A204.1 (cell line): ENCODE results near the gene XBP1.
"Not testable (repeated sequence)": the region's sequence is repeated elsewhere in the genome, so short reads cannot be mapped to it uniquely, and the experiment has no call there.

Source experiments
- FAIRE-seq: peaks from 2 replicates; lab custom pipeline; 2012; peaks lifted over from hg19 to GRCh38; lab: Jason Lieb, UNC

XBP1 gene

DNA sequence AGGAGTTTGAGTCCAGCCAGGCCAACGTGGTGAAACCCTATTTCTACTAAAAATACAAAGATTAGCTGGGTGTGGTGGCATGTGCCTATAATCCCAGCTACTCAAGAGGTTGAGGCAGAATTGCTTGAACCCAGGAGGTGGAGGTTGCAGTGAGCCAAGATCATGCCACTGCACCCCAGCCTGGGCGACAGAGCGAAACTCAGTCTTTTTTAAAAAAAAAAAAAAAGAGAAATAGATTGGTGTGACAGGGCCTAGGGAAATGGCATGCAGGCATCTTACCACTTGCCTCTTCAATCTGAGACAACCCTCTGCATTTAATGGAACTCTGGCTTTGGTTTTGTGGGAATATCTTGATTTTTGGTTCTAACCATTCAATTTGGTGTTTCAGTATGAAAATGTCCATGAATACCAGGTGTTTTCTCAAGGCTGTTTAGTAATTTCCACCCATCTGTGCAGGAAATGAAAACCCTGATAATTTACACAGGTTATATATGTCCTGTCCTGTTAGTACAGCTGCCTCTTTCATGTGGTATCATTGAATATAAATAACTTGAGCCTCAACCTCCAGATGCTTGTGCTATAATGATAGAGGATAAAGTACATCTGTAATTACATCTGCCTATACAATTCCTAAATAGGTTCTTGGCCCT, 8.4 kb downstream of the XBP1 start:
- no peak for FAIRE-seq

DNA sequence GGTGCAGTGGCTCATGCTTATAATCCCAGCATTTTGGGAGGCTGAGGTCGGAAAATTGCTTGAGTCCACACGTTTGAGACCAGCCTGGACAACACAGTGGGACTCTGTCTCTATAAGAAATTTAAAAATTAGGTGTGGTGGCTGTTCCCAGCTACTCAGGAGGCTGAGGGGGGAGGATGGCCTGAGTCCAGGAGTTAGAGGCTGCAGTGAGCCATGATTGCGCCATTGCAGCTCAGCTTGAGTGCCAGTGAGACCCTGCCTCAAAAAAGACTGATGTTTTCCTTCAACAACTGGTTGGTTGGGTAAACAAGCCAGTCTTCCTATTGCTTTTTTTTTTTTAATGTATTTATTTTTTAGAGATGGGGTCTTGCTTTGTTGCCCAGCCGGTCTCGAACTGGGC, 9.2 kb downstream of the XBP1 start:
- FAIRE-seq, result no peak

DNA sequence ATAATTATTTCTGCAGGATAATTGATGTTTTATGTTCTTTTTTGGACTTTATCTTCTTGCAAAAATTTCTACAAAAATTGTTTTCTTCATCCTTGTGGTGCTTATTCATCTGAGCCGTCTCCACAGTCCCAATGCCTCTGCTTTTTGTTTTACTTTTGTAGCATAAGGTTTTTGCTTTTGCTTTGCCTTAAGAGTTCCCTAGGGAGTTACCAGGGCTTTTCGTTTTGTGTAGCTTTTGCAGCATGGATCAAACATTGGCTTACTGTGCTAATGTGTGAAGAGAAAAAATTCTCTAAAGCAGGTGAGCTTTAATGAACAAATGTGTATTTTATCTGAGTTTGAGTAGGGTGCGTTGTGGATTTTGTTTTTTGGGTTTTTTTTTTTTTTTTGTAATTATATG, 11.8 kb downstream of the XBP1 start:
- no peak for FAIRE-seq

DNA sequence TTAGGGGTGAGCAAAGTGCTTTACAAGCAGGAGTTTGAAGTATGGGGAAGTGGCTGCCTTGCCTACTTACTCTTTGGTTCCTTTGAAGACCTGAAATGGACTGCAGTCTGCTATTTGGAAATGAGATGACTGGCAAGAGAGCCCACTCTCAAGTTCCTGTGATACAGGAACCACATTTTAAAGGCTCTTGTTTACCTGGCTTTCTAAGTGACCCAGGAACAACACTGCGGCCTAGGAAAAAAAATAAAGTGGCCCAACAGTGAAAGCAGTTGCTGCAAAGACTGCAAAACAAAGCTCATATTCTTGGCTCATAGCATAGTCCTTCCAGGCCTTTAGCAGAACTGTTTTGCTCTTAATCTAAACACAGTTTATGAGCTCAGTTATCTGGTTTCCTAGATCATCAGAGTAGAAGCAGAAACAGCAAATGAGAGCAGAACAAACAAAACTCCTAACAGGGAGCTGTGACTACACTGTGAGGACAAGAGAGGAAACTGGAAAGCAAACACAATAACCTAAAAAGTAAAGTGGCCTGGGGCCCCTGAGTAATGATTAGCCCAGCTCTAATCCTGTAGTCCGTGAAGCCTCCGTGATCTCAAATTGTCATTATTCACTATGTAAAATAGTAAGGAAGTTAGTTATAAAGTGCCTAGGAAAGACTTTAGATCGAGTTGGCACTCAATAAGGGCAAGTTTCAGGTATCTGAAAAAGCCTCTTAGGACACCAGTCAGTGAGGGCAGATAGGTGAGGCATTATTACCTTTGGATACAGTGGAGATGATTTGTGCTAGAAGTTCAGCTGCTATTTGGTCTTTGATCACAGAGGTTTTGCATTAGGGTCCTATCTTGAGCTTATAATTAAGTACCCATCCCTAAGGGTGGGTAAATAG, 16.3 kb downstream of the XBP1 start:
- FAIRE-seq, result no peak

DNA sequence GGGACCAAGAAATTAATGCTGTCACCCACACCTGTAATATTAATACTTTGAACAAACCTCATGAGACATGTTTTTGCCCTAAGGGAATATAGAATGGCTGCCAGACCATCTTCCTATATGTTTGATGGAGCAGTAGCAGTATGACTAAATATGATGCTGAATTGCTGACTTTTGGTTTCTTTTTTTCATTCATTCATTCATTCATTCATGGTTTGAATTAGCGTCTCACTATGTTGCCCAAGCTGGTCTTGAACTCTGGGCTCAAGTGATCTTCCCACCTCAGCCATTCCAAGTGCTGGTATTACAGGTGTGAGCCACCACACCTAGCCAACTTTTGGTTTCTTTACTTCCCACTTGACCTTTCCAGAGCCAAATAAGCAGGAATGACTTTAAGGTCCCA, 20.1 kb downstream of the XBP1 start:
- FAIRE-seq, result no peak

DNA sequence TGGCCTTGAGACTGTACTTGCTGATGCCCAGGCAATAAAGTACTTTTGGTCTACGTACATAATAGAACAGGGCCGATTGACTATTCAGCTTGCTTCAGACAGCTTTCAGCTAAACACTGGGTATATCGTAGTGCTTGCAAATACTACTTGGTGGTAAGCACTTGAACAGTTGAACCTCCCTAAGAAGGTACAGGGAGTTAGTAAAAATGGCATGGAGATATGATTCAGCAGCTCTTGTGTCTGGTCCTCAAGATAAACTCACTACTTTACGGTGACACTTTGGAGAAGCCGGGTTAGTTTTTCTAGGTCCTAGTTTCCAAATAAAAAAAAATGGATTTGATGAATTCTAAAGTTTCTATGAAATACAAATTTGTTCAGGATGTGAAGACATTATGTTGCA, 20.5 kb downstream of the XBP1 start:
- no peak for FAIRE-seq

DNA sequence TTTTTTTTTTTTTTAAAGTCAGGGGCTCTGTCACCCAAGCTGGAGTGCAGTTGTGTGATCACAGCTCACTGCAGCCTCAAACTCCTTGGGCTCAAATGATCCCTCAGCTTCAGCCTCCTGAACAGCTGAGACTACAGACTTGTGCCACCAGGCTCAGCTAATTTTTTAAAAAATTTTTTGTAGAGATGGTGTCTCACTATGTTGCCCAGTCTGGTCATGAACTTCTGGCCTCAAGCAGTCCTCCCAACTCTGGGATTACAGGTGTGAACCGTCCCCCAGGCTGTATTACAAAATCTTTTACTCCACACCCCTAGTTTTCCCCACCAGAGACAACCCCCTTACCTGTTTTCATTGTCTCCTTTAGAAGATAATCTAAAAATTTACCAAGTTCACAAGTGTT, 26.0 kb downstream of the XBP1 start:
- FAIRE-seq, result no peak

DNA sequence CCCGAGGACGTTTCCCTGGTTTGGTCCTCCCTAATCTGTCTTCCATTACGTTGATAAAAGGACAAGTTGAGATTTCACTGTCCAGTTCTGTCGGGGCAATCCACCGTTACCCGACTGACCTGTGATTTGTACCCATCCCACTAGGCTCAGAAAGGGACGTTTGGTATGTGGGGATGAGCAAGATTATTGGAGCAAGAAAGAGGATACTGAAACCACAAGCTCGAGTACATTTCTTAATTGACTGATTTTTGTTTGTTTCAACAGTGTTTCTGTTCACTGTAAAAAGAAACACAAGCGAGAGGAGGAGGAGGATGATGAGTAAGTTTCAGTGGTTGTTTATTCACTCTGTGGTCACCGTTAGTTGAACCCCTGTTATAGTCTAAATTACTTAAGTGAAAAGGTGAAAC, 26.9 kb downstream of the XBP1 start:
- no peak for FAIRE-seq

DNA sequence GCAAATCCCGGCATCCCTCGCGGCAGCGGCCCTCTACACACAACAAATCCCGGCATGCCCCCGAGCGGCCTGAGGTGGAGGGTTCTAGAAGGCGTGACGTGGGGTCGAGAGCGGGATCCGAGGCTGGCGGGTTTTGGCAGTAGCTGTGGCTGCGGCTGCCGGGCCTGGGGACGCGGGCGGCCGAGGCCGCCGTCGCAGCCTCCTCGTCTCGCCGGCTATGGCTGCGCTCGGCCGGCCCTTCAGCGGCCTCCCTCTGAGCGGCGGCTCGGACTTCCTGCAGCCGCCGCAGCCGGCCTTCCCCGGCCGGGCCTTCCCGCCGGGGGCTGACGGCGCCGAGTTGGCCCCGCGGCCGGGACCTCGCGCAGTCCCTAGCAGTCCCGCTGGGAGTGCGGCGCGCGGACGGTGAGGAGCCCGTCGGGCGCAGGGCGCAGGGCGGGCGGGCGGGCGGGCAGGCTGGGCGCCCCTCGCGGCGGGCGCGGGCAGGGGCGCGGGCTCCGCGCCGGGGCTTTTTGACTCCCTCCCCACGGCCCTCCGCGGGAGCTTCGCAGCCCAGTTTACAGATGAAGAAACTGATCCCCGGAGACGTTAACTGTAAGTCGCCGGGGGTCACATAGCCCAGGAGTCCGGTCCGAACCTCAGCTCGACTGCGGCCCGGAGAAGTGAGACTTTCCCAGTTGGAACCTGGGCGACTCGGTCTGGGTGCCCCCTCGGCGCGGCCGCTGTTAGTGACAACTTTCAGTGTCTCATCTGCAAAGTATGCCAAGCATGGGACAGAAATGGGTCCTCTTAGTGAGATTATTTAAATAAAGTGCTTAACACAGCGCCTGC, 27.5 kb downstream of the XBP1 start, which contains the start of gene CCDC117:
Gene CCDC117, plus strand, starts transcription at position 63 of the 828 bp plus-strand sequence. Its CDS starts 155 bp downstream, at position 218.
- FAIRE-seq, result no peak

DNA sequence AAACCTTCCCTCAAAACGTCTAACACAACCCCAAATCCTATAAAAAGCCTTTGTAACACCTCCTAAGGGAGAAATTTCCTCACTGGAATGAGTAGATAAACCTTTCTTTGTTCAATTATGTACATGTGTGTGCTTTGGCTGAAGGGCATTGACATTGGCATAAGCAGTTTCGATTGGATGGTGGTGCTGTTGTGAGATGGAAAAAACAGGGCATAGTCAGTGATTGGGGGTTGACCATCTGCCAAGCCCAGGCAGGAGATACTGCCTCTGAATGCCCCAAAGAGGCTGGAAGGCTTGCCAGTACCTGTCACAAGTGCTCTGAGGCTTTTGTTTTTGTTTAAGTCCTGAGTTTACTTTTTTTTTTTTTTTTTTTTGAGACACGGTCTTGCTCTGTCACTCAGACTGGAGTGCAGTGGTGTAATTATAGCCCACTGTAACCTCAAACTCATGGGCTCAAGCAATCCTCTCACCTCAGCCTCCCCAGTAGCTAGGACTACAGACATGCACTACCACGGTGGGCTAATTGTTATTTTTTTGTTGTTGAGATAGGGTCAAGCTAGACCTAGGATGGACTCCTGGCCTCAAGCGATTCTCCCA, 29.1 kb downstream of the XBP1 start:
- no peak for FAIRE-seq

DNA sequence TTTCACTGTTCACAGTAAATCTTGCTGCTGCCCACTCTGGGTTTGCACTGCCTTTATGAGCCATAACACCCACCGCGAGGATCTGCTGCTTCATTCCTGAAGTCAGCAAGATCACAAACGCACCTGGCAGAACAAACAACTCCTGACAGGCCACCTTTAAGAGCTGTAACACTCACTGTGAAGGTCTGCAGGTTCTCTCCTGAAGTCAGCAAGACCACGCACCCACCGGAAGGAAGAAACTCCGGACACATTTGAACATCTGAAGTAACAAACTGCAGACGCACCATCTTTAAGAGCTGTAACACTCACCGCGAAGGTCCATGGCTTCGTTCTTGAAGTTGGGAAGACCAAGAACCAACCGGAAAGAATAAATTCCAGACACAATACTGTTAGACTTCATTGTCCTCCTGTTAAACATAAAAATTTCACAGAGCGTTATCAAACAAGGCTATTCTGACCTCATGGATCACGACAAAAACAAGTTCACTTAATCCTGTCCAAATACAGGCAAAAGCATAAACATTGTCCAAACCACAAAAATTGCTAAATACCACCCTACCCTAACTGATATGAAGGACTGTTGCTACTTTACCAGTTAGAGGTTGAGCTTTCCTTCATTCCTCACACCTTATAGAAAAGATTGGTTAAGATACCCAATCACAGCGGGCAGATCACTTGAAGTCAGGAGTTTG, 30.8 kb downstream of the XBP1 start:
- FAIRE-seq, result no peak

DNA sequence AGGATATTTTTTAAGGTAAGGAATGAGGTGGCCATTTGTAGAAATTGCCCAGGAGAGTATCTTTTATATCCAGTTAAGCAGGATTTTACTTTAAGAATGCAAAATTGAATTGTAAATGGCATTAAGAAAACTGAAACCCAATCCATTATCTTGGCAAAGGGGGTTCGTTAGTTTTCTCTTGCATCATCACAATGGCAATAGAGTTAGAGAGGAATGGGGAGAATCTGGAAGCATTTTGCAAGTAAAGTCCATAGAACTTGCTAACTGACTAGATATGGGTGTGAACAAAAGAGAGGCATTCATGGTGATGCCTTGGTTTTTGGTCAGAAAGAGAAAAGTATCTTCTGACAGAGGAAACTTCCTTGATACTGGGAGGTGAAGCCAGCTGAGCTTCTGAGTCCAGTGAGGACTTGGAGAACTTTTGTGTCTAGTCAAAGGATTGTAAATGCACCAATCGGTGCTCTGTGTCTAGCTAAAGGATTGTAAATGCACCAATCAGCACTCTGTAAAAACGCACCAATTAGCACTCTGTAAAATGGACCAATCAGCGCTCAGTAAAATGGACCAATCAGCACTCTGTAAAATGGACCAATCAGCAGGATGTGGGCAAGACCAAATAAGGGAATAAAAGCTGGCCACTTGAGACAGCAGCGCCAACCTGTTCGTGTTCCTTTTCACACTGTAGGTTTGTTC, 31.5 kb downstream of the XBP1 start:
- FAIRE-seq, result no peak

DNA sequence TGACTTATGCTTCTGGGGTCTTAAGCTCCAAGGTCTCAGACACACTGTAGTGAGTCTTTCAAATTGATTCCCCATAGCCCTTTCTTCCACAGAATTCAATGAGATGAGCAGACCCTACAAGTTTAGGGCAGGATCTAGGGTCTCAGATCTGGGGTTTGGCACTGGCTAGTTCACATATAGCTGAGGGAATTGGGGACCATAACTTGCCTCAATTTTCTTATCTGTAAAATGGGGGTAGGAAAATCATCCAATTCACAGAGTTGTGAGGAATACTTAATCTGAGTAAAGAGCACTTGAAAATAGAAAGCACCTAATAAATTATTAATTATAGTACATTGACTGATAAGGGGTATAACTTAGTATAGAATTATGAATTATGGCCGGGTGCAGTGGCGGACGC, 33.7 kb downstream of the XBP1 start:
- FAIRE-seq, result no peak

DNA sequence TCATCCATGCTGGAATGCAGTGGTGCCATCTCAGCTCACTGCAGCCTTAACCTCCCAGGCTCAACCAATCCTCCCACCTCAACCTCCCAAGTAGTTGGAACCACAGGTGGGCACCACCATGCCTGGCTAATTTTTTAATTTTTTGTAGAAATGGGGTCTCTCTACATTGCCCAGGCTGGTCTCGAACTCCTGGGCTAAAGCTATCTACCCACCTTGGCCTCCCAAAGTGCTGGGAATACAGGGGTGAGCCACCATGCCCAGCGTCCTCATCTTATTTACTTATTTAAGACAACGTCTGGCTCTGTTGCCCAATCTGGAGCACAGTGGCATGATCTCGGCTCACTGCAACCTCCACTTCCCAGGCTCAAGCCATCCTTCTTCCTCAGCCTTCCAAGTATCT, 38.4 kb downstream of the XBP1 start:
- FAIRE-seq, result not testable (repeated sequence)

DNA sequence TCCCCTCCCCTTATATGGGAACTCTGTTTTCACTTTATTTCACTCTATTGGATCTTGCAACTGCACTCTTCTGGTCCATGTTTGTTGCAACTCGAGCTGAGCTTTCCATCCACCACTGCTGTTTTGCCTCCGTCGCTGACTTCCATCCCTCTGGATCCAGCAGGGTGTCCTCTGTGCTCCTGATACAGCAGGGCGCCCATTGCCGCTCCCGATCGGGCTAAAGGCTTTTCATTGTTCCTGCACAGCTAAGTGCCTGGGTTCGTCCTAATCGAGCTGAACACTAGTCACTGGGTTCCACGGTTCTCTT, 39.0 kb downstream of the XBP1 start:
- FAIRE-seq, result no peak

DNA sequence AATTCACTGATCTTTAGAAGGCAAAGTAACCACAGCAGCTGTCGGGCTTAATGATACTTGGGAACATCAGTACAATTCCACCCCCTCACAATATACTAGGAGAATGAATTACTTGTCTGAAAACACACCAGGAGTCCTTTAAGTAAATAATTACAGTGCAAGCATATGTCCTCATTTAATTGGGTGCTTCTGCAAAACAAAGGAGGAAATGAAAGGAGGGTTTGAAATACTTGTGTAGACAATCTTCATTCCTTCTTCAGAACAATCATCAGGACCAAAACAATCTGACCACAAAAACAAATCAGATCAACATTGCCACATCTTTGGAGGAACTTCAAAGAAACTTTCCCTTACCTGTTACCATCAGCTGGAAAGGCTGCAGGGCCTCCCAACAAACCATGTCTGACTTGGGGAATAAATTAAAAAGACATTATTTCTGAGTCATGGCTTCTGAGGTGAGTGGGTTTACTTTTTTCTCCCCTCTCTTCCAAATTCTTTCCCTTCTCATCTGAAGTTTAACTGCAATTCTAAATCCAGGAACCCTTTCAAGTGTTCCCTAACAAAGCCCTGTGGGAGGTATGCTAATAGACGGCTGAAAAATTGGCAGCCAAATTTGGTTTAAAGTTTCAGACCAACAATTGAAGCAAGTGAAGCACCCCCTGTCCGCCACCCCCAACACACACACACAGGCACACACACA, 40.4 kb downstream of the XBP1 start:
- FAIRE-seq, result no peak

DNA sequence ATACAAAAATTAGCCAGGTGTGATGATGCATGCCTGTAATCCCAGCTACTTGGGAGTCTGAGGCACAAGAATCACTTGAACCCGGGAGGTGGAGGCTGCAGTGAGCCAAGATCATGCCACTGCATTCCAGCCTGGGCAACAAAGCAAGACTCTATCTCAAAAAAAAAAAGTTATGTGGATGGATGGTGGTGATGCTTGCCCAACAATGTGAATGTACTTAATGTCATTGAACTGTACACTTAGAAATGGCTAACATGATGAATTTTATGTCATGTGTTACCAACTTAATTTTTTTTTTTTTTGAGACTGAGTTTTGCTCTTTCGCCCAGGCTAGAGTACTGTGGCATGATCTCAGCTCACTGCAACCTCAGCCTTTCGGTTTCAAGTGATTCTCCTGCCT, 45.9 kb downstream of the XBP1 start:
- FAIRE-seq, result not testable (repeated sequence)

DNA sequence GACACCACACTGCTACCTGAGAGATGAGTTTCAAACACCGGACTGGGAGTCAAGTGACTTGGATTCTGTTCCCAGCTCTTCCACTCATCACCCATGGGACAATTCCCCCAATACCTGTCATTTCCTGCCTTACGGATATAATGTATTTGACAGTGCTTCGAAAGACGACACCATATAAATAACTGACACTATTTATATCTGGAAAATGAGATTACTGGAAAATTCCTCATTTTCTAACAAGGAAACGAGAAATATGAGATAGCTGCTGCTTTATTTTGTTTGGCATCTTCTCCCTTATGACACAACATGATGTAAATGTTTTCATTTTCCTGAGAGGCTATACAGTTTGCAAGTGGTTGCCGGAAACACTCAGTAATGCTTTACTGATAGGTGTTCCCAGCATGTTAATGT, 49.9 kb downstream of the XBP1 start:
- FAIRE-seq, result no peak
